ENCODE results near the gene TOPORS.
A peak's percentile ranks its signal among the peaks of the same experiment; 100 is the strongest.

- TF ChIP-seq, protein P1, sequence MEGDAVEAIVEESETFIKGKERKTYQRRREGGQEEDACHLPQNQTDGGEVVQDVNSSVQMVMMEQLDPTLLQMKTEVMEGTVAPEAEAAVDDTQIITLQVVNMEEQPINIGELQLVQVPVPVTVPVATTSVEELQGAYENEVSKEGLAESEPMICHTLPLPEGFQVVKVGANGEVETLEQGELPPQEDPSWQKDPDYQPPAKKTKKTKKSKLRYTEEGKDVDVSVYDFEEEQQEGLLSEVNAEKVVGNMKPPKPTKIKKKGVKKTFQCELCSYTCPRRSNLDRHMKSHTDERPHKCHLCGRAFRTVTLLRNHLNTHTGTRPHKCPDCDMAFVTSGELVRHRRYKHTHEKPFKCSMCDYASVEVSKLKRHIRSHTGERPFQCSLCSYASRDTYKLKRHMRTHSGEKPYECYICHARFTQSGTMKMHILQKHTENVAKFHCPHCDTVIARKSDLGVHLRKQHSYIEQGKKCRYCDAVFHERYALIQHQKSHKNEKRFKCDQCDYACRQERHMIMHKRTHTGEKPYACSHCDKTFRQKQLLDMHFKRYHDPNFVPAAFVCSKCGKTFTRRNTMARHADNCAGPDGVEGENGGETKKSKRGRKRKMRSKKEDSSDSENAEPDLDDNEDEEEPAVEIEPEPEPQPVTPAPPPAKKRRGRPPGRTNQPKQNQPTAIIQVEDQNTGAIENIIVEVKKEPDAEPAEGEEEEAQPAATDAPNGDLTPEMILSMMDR (IDR thresholded peaks at IDR 0.05) = peak in 5 of 7 experiments; percentile 26 to 59 (median 39)
- TF ChIP-seq POLR2AphosphoS5 (IDR thresholded peaks at IDR 0.05) = peak in 1 of 3 donors; percentile 48
- no peak for TF ChIP-seq POLR2A (IDR thresholded peaks at IDR 0.05)
Measured at GRCh38 chr9:32571969-32572899, 19.8 kb upstream of the TOPORS start.

Data from stomach (tissue), 4 donors.